Measurements from ENCODE around the gene ZNF407.

GRCh38 chr18:74645679-74646078 is 48.0 kb downstream of the ZNF407 start:
- TF ChIP-seq EZH2 (IDR thresholded peaks at IDR 0.05; ENCODE audit: low read depth, unreplicated experiment): no peak
- TF ChIP-seq CTCF (conservative IDR thresholded peaks at IDR 0.05; ENCODE audit: low read depth in 2 of 2): no peak
- TF ChIP-seq CREB1 (CRISPR knock-in tag; IDR thresholded peaks at IDR 0.05; ENCODE audit: low read depth): no peak
- no peak for TF ChIP-seq REST (IDR thresholded peaks at IDR 0.05; ENCODE audit: unreplicated experiment)
- no peak for TF ChIP-seq EZH2phosphoT487 (IDR thresholded peaks at IDR 0.05; ENCODE audit: unreplicated experiment)
- TF ChIP-seq POLR2AphosphoS5 (IDR thresholded peaks at IDR 0.05; ENCODE audit: low read depth): no peak
- no peak for TF ChIP-seq JUNB (IDR thresholded peaks at IDR 0.05; ENCODE audit: unreplicated experiment)
